Activated CD4-positive, alpha-beta memory T cell treated with anti-CD3 and anti-CD28 coated beads, Interleukin-2, amount 10 ng/mL, durations not matched to agents 7 days and 5 days (primary cell): Measurements from ENCODE around the gene PLCB2. TPM values are rescaled to one million over a fixed set of nuclear protein-coding genes. Genes with fewer than 3 reads are reported as not detected.

Experiments
- CTCF ChIA-PET: fragments of 350-600 bp; sonication (Branson Sonifier 250); formaldehyde crosslinking; loops from one replicate; lab custom pipeline; 2021; ENCODE audit warnings: antibody characterized with exemption, inconsistent platforms; lab: Charles Lee
- POLR2A ChIA-PET: fragments of 350-600 bp; sonication (Branson Sonifier 250); formaldehyde crosslinking; loops from one replicate; lab custom pipeline; 2021; ENCODE audit warnings: antibody characterized with exemption; lab: Charles Lee
- DNase-seq: peaks from one replicate; pipeline ENCODE4 v3.0.0-alpha.2; 2020
- H3K27ac Mint-ChIP-seq: one replicate; pipeline ENCODE4 v1.8.0; 2021; ENCODE audit warnings: mild to moderate bottlenecking, mixed read lengths
- H3K27me3 Mint-ChIP-seq: one replicate; pipeline ENCODE4 v1.8.0; 2021; ENCODE audit warnings: mixed read lengths
- H3K36me3 Mint-ChIP-seq: one replicate; pipeline ENCODE4 v1.8.0; 2021; ENCODE audit warnings: low read depth, mixed read lengths
- H3K4me1 Mint-ChIP-seq: one replicate; pipeline ENCODE4 v1.8.0; 2021; ENCODE audit warnings: mixed read lengths
- H3K4me3 Mint-ChIP-seq: one replicate; pipeline ENCODE4 v1.8.0; 2021; ENCODE audit warnings: mild to moderate bottlenecking, mixed read lengths
- H3K9me3 Mint-ChIP-seq: one replicate; pipeline ENCODE4 v1.8.0; 2021; ENCODE audit warnings: mixed read lengths
- total RNA-seq, 2 experiments: library from RNA; stranded (reverse); gene quantifications; one replicate each; pipeline ENCODE4 v1.2.3, GENCODE V29; 2021

The PLCB2 gene
- total RNA-seq, 2 experiments from 2014 or later = 140 TPM

- ChIA-PET POLR2A (no interaction called here), CTCF (interaction anchor here (1.3 to 9.7 kb wide), 3 partner anchors 9 to 71 kb away, joined by 3 to 157 read pairs (median 16); partner anchors contain the start of gene PLCB2)
- Mint-ChIP-seq H3K4me1 (peaks cover 3% of the 10 kb centered on the region), H3K4me3 (no peak overlapping the region), H3K9me3 (no peaks in the 10 kb centered on the region), H3K36me3 (no peaks in the 10 kb centered on the region), H3K27me3 (no peaks in the 10 kb centered on the region), H3K27ac (no peak overlapping the region)
- DNase-seq = no peak
These were observed 38.3 kb upstream of the PLCB2 start for GRCh38 chr15:40345867-40346578.

GRCh38 chr15:40345225-40345866, 37.6 kb upstream of the PLCB2 start:
- ChIA-PET CTCF (interaction anchor here (0.6 to 9.7 kb wide), 17 partner anchors 9 to 321 kb away, joined by 3 to 157 read pairs (median 5); partner anchors contain the start of genes DISP2, IVD and PLCB2), POLR2A (interaction anchor here (1.1 kb wide), 1 partner anchor 11 kb away, joined by 3 read pairs; no protein-coding TSS in a partner anchor)
- Mint-ChIP-seq H3K27ac (no peak overlapping the region), H3K4me1 (peaks cover 3% of the 10 kb centered on the region), H3K36me3 (no peaks in the 10 kb centered on the region), H3K9me3 (no peaks in the 10 kb centered on the region), H3K27me3 (no peaks in the 10 kb centered on the region), H3K4me3 (no peak overlapping the region)
- no peak for DNase-seq

GRCh38 chr15:40344631-40345120, 36.9 kb upstream of the PLCB2 start:
- H3K4me3 Mint-ChIP-seq = no peak overlapping the region
- POLR2A ChIA-PET = interaction anchor here (0.8 to 1.1 kb wide), 3 partner anchors 12 to 38 kb away, joined by 3 read pairs; partner anchors contain the start of gene KNSTRN

GRCh38 chr15:40344217-40344616, 36.5 kb upstream of the PLCB2 start:
- Mint-ChIP-seq H3K9me3 (no peaks in the 10 kb centered on the region), H3K4me1 (peaks cover 3% of the 10 kb centered on the region), H3K27ac (no peak overlapping the region), H3K36me3 (no peaks in the 10 kb centered on the region), H3K27me3 (no peaks in the 10 kb centered on the region), H3K4me3 (no peak overlapping the region)
- CTCF ChIA-PET = interaction anchor here (0.7 to 9.7 kb wide), 28 partner anchors 9 to 164 kb away, joined by 3 to 157 read pairs (median 5); partner anchors contain the start of genes DISP2, INAFM2, IVD and KNSTRN
- no peak for DNase-seq
- POLR2A ChIA-PET = interaction anchor here (0.8 to 1.1 kb wide), 3 partner anchors 12 to 38 kb away, joined by 3 read pairs; partner anchors contain the start of gene KNSTRN

More at GRCh38 chr15:40344631-40345120, 36.9 kb upstream of the PLCB2 start:
- CTCF ChIA-PET = interaction anchor here (0.6 to 9.7 kb wide), 31 partner anchors 8 to 320 kb away, joined by 3 to 157 read pairs (median 4); partner anchors contain the start of genes DISP2, INAFM2, IVD and KNSTRN
- H3K36me3 Mint-ChIP-seq = no peaks in the 10 kb centered on the region
- no peaks in the 10 kb centered on the region for H3K9me3 Mint-ChIP-seq
- no peaks in the 10 kb centered on the region for H3K27me3 Mint-ChIP-seq
- peaks cover 3% of the 10 kb centered on the region for H3K4me1 Mint-ChIP-seq
- H3K27ac Mint-ChIP-seq = no peak overlapping the region
- peak; percentile 77 for DNase-seq

- H3K9me3 Mint-ChIP-seq = no peaks in the 10 kb centered on the region
- no peak overlapping the region for H3K27ac Mint-ChIP-seq
- peaks cover 3% of the 10 kb centered on the region for H3K4me1 Mint-ChIP-seq
- ChIA-PET POLR2A (interaction anchor here (1.3 kb wide), 1 partner anchor 79 kb away, joined by 4 read pairs; no protein-coding TSS in a partner anchor), CTCF (interaction anchor here (0.6 to 9.9 kb wide), 16 partner anchors 9 to 157 kb away, joined by 3 to 157 read pairs (median 6); partner anchors contain the start of genes DISP2 and PLCB2)
- H3K4me3 Mint-ChIP-seq = no peak overlapping the region
- no peaks in the 10 kb centered on the region for H3K27me3 Mint-ChIP-seq
- no peaks in the 10 kb centered on the region for H3K36me3 Mint-ChIP-seq
- no peak for DNase-seq
These were observed 35.8 kb upstream of the PLCB2 start for GRCh38 chr15:40343512-40343911.

GRCh38 chr15:40342416-40343320, 34.9 kb upstream of the PLCB2 start:
- Mint-ChIP-seq H3K36me3 (no peaks in the 10 kb centered on the region), H3K27me3 (no peaks in the 10 kb centered on the region), H3K27ac (no peak overlapping the region), H3K4me3 (no peak overlapping the region), H3K9me3 (no peaks in the 10 kb centered on the region), H3K4me1 (peaks cover 11% of the 10 kb centered on the region)
- ChIA-PET POLR2A (interaction anchor here (1.3 kb wide), 2 partner anchors 15 to 80 kb away, joined by 3 to 4 read pairs; no protein-coding TSS in a partner anchor), CTCF (interaction anchor here (0.6 to 9.9 kb wide), 13 partner anchors 12 to 153 kb away, joined by 3 to 157 read pairs (median 5); partner anchors contain the start of genes INAFM2, KNSTRN and PLCB2)
- no peak for DNase-seq

- no peaks in the 10 kb centered on the region for H3K36me3 Mint-ChIP-seq
- no peak within 1 kb of the TSS for H3K4me3 Mint-ChIP-seq
- H3K27ac Mint-ChIP-seq = no peak within 1 kb of the TSS
- no peaks in the 10 kb centered on the region for H3K27me3 Mint-ChIP-seq
- H3K4me1 Mint-ChIP-seq = peaks cover 11% of the 10 kb centered on the region
- CTCF ChIA-PET = interaction anchor here (1.0 to 9.9 kb wide), 7 partner anchors 14 to 82 kb away, joined by 3 to 157 read pairs (median 100); partner anchors contain the start of genes INAFM2 and PLCB2
- POLR2A ChIA-PET = interaction anchor here (1.0 to 1.5 kb wide), 3 partner anchors 12 to 18 kb away, joined by 3 to 5 read pairs (median 3); no protein-coding TSS in a partner anchor
- DNase-seq = no peak
- no peaks in the 10 kb centered on the region for H3K9me3 Mint-ChIP-seq
These were observed 33.1 kb upstream of the PLCB2 start, which contains the start of gene CCDC9B for GRCh38 chr15:40340740-40341400. CCDC9B (minus strand) TSS chr15:40340939; CDS start chr15:40340819, 120 bp downstream.

GRCh38 chr15:40340038-40340739, 32.5 kb upstream of the PLCB2 start:
- H3K9me3 Mint-ChIP-seq = no peaks in the 10 kb centered on the region
- peaks cover 14% of the 10 kb centered on the region for H3K4me1 Mint-ChIP-seq
- CTCF ChIA-PET = interaction anchor here (0.8 to 9.9 kb wide), 13 partner anchors 13 to 230 kb away, joined by 3 to 157 read pairs (median 10); partner anchors contain the start of genes DISP2, INAFM2, IVD and PLCB2
- no peak for DNase-seq
- H3K4me3 Mint-ChIP-seq = no peak overlapping the region
- no peak overlapping the region for H3K27ac Mint-ChIP-seq
- no peaks in the 10 kb centered on the region for H3K27me3 Mint-ChIP-seq
- POLR2A ChIA-PET = interaction anchor here (1.5 kb wide), 1 partner anchor 17 kb away, joined by 5 read pairs; no protein-coding TSS in a partner anchor
- no peaks in the 10 kb centered on the region for H3K36me3 Mint-ChIP-seq

- H3K4me1 Mint-ChIP-seq = peaks cover 16% of the 10 kb centered on the region
- H3K36me3 Mint-ChIP-seq = no peaks in the 10 kb centered on the region
- ChIA-PET POLR2A (interaction anchor here (1.5 kb wide), 1 partner anchor 17 kb away, joined by 5 read pairs; no protein-coding TSS in a partner anchor), CTCF (interaction anchor here (0.8 to 9.9 kb wide), 13 partner anchors 12 to 405 kb away, joined by 3 to 157 read pairs (median 10); partner anchors contain the start of genes DISP2, INAFM2, IVD and PLCB2)
- no peak overlapping the region for H3K4me3 Mint-ChIP-seq
- H3K27ac Mint-ChIP-seq = no peak overlapping the region
- DNase-seq = no peak
- H3K9me3 Mint-ChIP-seq = no peaks in the 10 kb centered on the region
- H3K27me3 Mint-ChIP-seq = no peaks in the 10 kb centered on the region
These were observed 31.8 kb upstream of the PLCB2 start for GRCh38 chr15:40339621-40339945.

- Mint-ChIP-seq H3K27me3 (no peaks in the 10 kb centered on the region), H3K27ac (no peak overlapping the region), H3K36me3 (no peaks in the 10 kb centered on the region), H3K4me1 (peaks cover 21% of the 10 kb centered on the region), H3K9me3 (no peaks in the 10 kb centered on the region), H3K4me3 (no peak overlapping the region)
- no peak for DNase-seq
- ChIA-PET POLR2A (interaction anchor here (1.4 to 5.2 kb wide), 2 partner anchors 30 to 56 kb away, joined by 3 to 37 read pairs; partner anchors contain the start of genes ANKRD63 and PLCB2), CTCF (interaction anchor here (0.9 to 9.9 kb wide), 18 partner anchors 12 to 405 kb away, joined by 3 to 157 read pairs (median 6); partner anchors contain the start of genes DISP2, INAFM2, IVD and PLCB2)
These were observed 31.3 kb upstream of the PLCB2 start for GRCh38 chr15:40338921-40339620.
